OCI-LY3 (cell line): Measurements from ENCODE around the gene PAXIP1.

Source experiments
- H2AFZ ChIP-seq: fragments of 200-600, 300-600 bp; shearing (Covaris generic); 2 replicates; pipeline ENCODE4 v1.6.0; 2014; ENCODE audit warnings: antibody characterized with exemption, low read depth, low read length
- H3K27ac ChIP-seq: fragments of 200-600, 300-600 bp; sonication (generic); 2 replicates; pipeline ENCODE4 v1.5.1; 2014; ENCODE audit warnings: mild to moderate bottlenecking, low read length, moderate library complexity, mixed read lengths
- H3K27me3 ChIP-seq: fragments of 200-600, 300-600 bp; sonication (generic); 2 replicates; pipeline ENCODE4 v1.6.1; 2014; ENCODE audit warnings: low read depth, low read length, mixed read lengths
- H3K36me3 ChIP-seq: fragments of 200-600, 300-600 bp; sonication (generic); replicated peaks from 2 replicates; pipeline ENCODE3; 2014; ENCODE audit warnings: low read depth, low read length, mixed read lengths
- H3K4me1 ChIP-seq: fragments of 300-600, 200-600 bp; sonication (generic); 2 replicates; pipeline ENCODE4 v1.6.1; 2014; ENCODE audit warnings: low read length, mixed read lengths
- H3K4me2 ChIP-seq: fragments of 200-600, 300-600 bp; sonication (generic); 2 replicates; pipeline ENCODE4 v1.6.1; 2014; ENCODE audit warnings: low read length, mixed read lengths
- H3K4me3 ChIP-seq: fragments of 300-600, 200-600 bp; sonication (generic); 2 replicates; pipeline ENCODE4 v1.5.1; 2014; ENCODE audit warnings: antibody characterized with exemption, mild to moderate bottlenecking, low read length, moderate library complexity
- H3K79me2 ChIP-seq: fragments of 300-600, 200-600 bp; shearing (Covaris generic); 2 replicates; pipeline ENCODE4 v1.6.1; 2014; ENCODE audit warnings: mild to moderate bottlenecking, low read length, mixed read lengths
- H3K9ac ChIP-seq: fragments of 300-600, 200-600 bp; shearing (Covaris generic); 2 replicates; pipeline ENCODE4 v1.6.0; 2014; ENCODE audit warnings: mild to moderate bottlenecking, low read length, moderate library complexity
- H3K9me3 ChIP-seq: fragments of 200-600, 300-600 bp; shearing (Covaris generic); 2 replicates; pipeline ENCODE4 v1.6.1; 2014; ENCODE audit warnings: low read length, mixed read lengths; ENCODE audit not compliant: insufficient read depth
- H4K20me1 ChIP-seq: fragments of 200-600, 300-600 bp; sonication (generic); 2 replicates; pipeline ENCODE4 v1.6.1; 2016; ENCODE audit warnings: low read length, mixed read lengths; ENCODE audit not compliant: insufficient read depth
- EZH2phosphoT487 ChIP-seq: fragments of 200-600 bp; shearing (Covaris generic); IDR thresholded peaks from 2 replicates; pipeline ENCODE4 v1.6.1; 2018; ENCODE audit warnings: antibody characterized with exemption, mixed run types, low read depth
- TF ChIP-seq, protein P1 (sequence below): fragments of 200-600, 300-600 bp; sonication (generic); IDR thresholded peaks from 2 replicates; pipeline ENCODE4 v1.5.1; 2014; ENCODE audit warnings: antibody characterized with exemption, low read length, low read depth

PAXIP1 gene

DNA sequence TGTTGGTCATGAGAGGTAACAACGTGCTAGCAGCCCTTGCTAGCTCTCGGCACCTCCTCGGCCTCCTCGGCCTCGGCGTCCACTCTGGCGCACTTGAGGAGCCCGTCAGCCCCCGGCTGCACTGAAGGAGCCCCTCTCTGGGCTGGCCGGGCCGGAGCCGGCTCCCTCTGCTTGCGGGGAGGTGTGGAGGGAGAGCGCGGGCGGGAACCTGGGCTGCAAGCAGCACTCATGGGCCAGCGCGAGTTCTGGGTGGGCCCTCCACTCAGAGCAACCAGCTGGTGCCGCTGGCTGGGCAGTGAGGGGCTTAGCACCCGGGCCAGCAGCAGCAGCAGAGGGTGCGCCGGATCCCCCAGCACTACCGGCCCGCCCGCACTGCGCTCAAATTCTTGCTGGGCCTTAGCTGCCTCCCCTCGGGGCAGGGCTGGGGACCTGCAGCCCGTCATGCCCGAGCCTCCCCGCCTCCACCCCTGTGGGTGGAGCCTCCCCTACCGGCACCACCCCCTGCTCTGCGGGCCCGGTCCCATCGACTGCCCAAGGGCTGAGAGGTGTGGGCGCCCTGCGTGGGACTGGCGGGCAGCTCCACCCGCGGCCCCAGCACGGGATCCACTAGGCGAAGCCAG is 96.1 kb downstream of the PAXIP1 start:
- Histone ChIP-seq H4K20me1 (no peaks in the 10 kb centered on the region), H2AFZ (no peak overlapping the region), H3K27ac (no peak overlapping the region), H3K79me2 (no peaks in the 10 kb centered on the region), H3K9ac (no peak overlapping the region), H3K36me3 (no peaks in the 10 kb centered on the region), H3K4me2 (no peak overlapping the region), H3K9me3 (0 out of 2 replicates have a peak, but pooled peaks cover 3% of the 10 kb centered on the region), H3K27me3 (peaks cover 6% of the 10 kb centered on the region; the same call in 1 of the 2 replicates), H3K4me3 (no peak overlapping the region), H3K4me1 (no peaks in the 10 kb centered on the region)
- TF ChIP-seq EZH2phosphoT487: no peak
- TF ChIP-seq, protein P1, sequence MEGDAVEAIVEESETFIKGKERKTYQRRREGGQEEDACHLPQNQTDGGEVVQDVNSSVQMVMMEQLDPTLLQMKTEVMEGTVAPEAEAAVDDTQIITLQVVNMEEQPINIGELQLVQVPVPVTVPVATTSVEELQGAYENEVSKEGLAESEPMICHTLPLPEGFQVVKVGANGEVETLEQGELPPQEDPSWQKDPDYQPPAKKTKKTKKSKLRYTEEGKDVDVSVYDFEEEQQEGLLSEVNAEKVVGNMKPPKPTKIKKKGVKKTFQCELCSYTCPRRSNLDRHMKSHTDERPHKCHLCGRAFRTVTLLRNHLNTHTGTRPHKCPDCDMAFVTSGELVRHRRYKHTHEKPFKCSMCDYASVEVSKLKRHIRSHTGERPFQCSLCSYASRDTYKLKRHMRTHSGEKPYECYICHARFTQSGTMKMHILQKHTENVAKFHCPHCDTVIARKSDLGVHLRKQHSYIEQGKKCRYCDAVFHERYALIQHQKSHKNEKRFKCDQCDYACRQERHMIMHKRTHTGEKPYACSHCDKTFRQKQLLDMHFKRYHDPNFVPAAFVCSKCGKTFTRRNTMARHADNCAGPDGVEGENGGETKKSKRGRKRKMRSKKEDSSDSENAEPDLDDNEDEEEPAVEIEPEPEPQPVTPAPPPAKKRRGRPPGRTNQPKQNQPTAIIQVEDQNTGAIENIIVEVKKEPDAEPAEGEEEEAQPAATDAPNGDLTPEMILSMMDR: no peak

DNA sequence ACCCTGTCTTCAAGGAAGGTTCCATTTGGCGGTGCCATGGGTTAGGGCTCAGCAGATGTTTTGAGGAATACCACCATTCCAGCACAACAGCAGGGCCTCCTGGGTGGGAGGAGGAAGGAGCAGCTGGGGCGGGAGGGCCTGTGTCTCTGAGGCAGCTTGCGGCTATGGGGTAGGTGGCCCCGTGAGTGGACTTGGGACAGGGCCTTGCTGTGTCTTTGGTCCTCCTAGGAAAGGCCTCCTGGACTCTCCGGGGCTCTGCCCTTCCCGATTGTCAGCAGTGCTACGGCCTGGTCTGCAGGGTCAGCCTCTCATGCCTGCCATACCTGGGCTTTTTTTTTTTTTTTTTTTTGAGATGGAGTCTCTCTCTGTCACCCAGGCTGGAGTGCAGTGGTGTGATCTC is 96.7 kb downstream of the PAXIP1 start:
- Histone ChIP-seq H3K9ac (no peak overlapping the region), H2AFZ (no peak overlapping the region), H4K20me1 (no peaks in the 10 kb centered on the region), H3K27me3 (peaks cover 6% of the 10 kb centered on the region; the same call in 1 of the 2 replicates), H3K4me3 (no peak overlapping the region), H3K36me3 (no peaks in the 10 kb centered on the region), H3K9me3 (0 out of 2 replicates have a peak, but pooled peaks cover 3% of the 10 kb centered on the region), H3K79me2 (no peaks in the 10 kb centered on the region), H3K27ac (no peak overlapping the region), H3K4me2 (no peak overlapping the region), H3K4me1 (no peaks in the 10 kb centered on the region)
- TF ChIP-seq, protein P1: no peak
- TF ChIP-seq EZH2phosphoT487: no peak

DNA sequence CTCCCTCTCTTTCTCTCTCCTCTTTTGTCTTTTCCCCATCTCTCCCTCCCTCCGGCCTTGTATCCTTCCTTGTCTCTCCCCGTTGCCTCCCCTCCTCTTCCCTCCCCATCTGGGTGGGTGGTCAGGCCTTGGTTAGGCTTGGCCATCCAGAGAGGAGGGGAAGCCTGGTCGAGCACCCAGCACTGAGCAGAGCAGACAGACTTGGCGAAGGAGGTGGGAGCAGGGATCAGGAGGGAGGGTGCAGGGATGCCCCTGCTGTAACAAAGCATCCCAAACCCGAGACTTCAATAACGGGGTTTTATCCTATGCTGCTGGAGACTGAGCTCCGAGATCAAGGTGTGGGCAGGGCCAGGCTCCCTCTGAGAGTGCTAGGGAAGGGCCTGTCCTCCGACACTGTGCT is 97.3 kb downstream of the PAXIP1 start:
- Histone ChIP-seq H3K27me3 (peaks cover 6% of the 10 kb centered on the region; the same call in 1 of the 2 replicates), H3K4me2 (no peak overlapping the region), H3K36me3 (no peaks in the 10 kb centered on the region), H4K20me1 (no peaks in the 10 kb centered on the region), H3K79me2 (no peaks in the 10 kb centered on the region), H2AFZ (no peak overlapping the region), H3K27ac (no peak overlapping the region), H3K9me3 (0 out of 2 replicates have a peak, but pooled peaks cover 3% of the 10 kb centered on the region), H3K4me3 (no peak overlapping the region), H3K4me1 (no peaks in the 10 kb centered on the region), H3K9ac (no peak overlapping the region)
- TF ChIP-seq, protein P1: no peak
- TF ChIP-seq EZH2phosphoT487: no peak

DNA sequence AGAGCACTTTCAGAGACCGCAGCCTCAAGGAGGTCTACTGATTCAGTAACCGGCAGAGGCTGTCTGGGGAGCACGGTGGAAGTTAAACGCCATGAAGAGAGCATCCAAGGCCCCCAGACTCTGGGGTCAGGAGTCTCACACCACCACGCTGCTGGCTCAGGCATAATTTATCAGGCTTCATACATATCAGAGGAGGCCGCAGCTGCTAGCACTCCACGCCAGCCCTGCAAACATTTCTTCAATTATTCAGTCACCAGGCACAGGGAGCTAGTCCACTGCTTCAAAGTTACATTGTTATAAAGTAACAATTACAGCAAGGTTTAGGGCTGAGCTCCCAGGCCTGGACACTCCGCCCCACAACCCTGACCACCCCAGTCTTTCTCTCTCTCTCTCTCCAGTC is 97.8 kb downstream of the PAXIP1 start:
- no peak overlapping the region for H3K9ac ChIP-seq
- TF ChIP-seq, protein P1: no peak
- TF ChIP-seq EZH2phosphoT487: no peak
- no peak overlapping the region for H2AFZ ChIP-seq
- H3K9me3 ChIP-seq: no peaks in the 10 kb centered on the region
- H3K79me2 ChIP-seq: no peaks in the 10 kb centered on the region
- no peaks in the 10 kb centered on the region for H3K4me1 ChIP-seq
- H3K4me3 ChIP-seq: no peak overlapping the region
- H3K27me3 ChIP-seq: peaks cover 6% of the 10 kb centered on the region; the same call in 1 of the 2 replicates
- H3K27ac ChIP-seq: no peak overlapping the region
- H3K36me3 ChIP-seq: no peaks in the 10 kb centered on the region
- H3K4me2 ChIP-seq: no peak overlapping the region
- H4K20me1 ChIP-seq: no peaks in the 10 kb centered on the region
